ENCODE data around the gene PAX7. TPM values are rescaled to one million over a fixed set of nuclear protein-coding genes. Genes with fewer than 3 reads are reported as not detected.

Gene PAX7
- total RNA-seq, 1 experiment from 2014 or later = 0.15 TPM

GRCh38 chr1:18670121-18670867, 39.6 kb downstream of the PAX7 start:
- no CpG with 5 or more reads among the region's 13 CpGs for WGBS (ENCODE audit: extremely low coverage, insufficient read length, low lambda C conversion rate)

More at GRCh38 chr1:18670121-18670867, 39.6 kb downstream of the PAX7 start:
- no peak overlapping the region for H4K91ac ChIP-seq (ENCODE audit: insufficient read length, low read depth, low read length)
- H3K14ac ChIP-seq (ENCODE audit: insufficient read depth, low read length) = no peak overlapping the region; the same call in 1 of the 2 replicates
- no peaks in the 10 kb centered on the region for H3K79me2 ChIP-seq (ENCODE audit: insufficient read depth, low read length)
- DNase-seq = no peak
- H3K56ac ChIP-seq (ENCODE audit: insufficient read length, low read depth, low read length) = no peak overlapping the region
- no peaks in the 10 kb centered on the region for H4K20me1 ChIP-seq (ENCODE audit: control insufficient read depth, insufficient read depth, insufficient read length)
- H2BK20ac ChIP-seq (ENCODE audit: low read depth, low read length, poor library complexity, severe bottlenecking) = no peak overlapping the region
- H3K27ac ChIP-seq (ENCODE audit: insufficient read length, low read depth, low read length) = no peak overlapping the region
- H3K23me2 ChIP-seq (ENCODE audit: insufficient read length, low read depth, low read length, poor library complexity, severe bottlenecking) = no peaks in the 10 kb centered on the region
- H3K4ac ChIP-seq (ENCODE audit: low read depth, low read length) = no peak overlapping the region
- no peak overlapping the region for H3T11ph ChIP-seq (ENCODE audit: low read length)
- peaks cover 20 to 40% of the 10 kb centered on the region in 2 experiments for H3K4me1 Mint-ChIP-seq
- no peak overlapping the region for H2BK5ac ChIP-seq (ENCODE audit: insufficient read length, low read length)
- no peaks in the 10 kb centered on the region for H3K36me3 Mint-ChIP-seq (ENCODE audit: insufficient read depth in 1 of 3, low read depth in 3 of 3)
- H2BK120ac ChIP-seq (ENCODE audit: low read depth, low read length, poor library complexity, severe bottlenecking) = no peak overlapping the region
- no peak overlapping the region for H2BK12ac ChIP-seq (ENCODE audit: insufficient read length, low read depth, low read length)
- H3K23ac ChIP-seq (ENCODE audit: insufficient read length, low read depth, low read length) = no peak overlapping the region
- no peak overlapping the region for H3K4me2 ChIP-seq (ENCODE audit: insufficient read depth, insufficient read length, low read length)
- no peak overlapping the region for H2BK15ac ChIP-seq (ENCODE audit: low read depth, low read length)
- no peaks in the 10 kb centered on the region for H3K9me3 ChIP-seq (ENCODE audit: control insufficient read depth, low read depth, low read length)
- H3K9ac ChIP-seq (ENCODE audit: extremely low read depth, insufficient read length, low read length) = no peak overlapping the region
- no peaks in the 10 kb centered on the region; the same call in 1 of the 2 replicates for H3K27me3 ChIP-seq (ENCODE audit: insufficient read depth, low read length)
- no peak overlapping the region for H2AFZ ChIP-seq (ENCODE audit: low read length)
- no peak overlapping the region for H4K8ac ChIP-seq (replicated peaks; ENCODE audit: insufficient read length, low read depth, low read length)
- TF ChIP-seq, protein P1, sequence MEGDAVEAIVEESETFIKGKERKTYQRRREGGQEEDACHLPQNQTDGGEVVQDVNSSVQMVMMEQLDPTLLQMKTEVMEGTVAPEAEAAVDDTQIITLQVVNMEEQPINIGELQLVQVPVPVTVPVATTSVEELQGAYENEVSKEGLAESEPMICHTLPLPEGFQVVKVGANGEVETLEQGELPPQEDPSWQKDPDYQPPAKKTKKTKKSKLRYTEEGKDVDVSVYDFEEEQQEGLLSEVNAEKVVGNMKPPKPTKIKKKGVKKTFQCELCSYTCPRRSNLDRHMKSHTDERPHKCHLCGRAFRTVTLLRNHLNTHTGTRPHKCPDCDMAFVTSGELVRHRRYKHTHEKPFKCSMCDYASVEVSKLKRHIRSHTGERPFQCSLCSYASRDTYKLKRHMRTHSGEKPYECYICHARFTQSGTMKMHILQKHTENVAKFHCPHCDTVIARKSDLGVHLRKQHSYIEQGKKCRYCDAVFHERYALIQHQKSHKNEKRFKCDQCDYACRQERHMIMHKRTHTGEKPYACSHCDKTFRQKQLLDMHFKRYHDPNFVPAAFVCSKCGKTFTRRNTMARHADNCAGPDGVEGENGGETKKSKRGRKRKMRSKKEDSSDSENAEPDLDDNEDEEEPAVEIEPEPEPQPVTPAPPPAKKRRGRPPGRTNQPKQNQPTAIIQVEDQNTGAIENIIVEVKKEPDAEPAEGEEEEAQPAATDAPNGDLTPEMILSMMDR (conservative IDR thresholded peaks at IDR 0.05) = no peak
- H3K9me3 Mint-ChIP-seq = no peaks in the 10 kb centered on the region
- H3K27ac Mint-ChIP-seq = no peak overlapping the region; a peak in 1 of 7 replicates
- peaks cover 92% of the 10 kb centered on the region for H3K27me3 Mint-ChIP-seq (ENCODE audit: low read depth)
- no peaks in the 10 kb centered on the region for H3K79me1 ChIP-seq (ENCODE audit: insufficient read depth, low read depth, low read length, poor library complexity, severe bottlenecking)
- no peak overlapping the region for H3K18ac ChIP-seq (ENCODE audit: insufficient read length, low read depth, low read length)
- H4K5ac ChIP-seq (ENCODE audit: insufficient read length, low read depth, low read length) = no peak overlapping the region
- H2AK5ac ChIP-seq (ENCODE audit: insufficient read length, low read length) = no peak overlapping the region
- H3K4me3 Mint-ChIP-seq = no peak overlapping the region
- peaks cover 5% of the 10 kb centered on the region; the same call in 1 of the 2 replicates for H3K4me1 ChIP-seq (ENCODE audit: insufficient read depth, low read length)

All from H9 (cell line).